AG04449 (cell line): ENCODE data around the gene MSI2.

ENCODE experiments used
- CTCF ChIA-PET: fragments of 350-600 bp; formaldehyde crosslinking; extraction: SDS; loops from one replicate; lab custom pipeline; 2021; ENCODE audit warnings: antibody characterized with exemption; lab: Yijun Ruan, JAX
- POLR2A ChIA-PET: fragments of 400-600, 350-600 bp; formaldehyde crosslinking; extraction: SDS; loops from one replicate; lab custom pipeline; 2020; ENCODE audit warnings: antibody characterized with exemption, inconsistent platforms; lab: Yijun Ruan, JAX
- DNase-seq: peaks from one replicate; pipeline ENCODE4 v3.0.0-alpha.2; 2010; ENCODE audit warnings: low read depth, low spot score
- H3K4me3 ChIP-seq: 2 replicates; pipeline ENCODE4 v1.5.1; 2011; ENCODE audit warnings: low read depth, mild to moderate bottlenecking, control low read depth, low read length
- TF ChIP-seq, protein P1 (sequence below): IDR thresholded peaks from one replicate; pipeline ENCODE4 v1.5.1; 2011; ENCODE audit warnings: mild to moderate bottlenecking, moderate library complexity, low read length, control low read depth, inconsistent platforms; ENCODE audit not compliant: insufficient read depth; ENCODE audit errors: missing control alignments

The MSI2 gene

DNA sequence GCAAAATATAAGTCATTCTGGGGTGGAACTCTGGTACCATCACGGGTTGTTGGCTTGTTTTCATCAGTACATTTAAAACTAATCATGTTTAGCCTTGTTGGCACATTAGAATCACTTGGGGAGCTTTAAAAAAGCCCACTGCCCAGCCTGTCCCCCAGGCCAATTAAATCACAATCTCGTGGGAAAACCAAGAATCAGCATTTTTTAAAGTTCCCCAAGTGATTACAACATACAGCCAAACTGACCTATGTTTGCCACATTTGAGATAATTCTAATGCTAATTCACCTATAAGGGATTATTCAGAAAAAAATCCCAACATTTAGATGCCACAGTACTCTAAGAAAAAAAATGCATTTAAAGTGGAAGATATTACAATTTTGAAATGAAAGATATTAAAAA lies 8.4 kb upstream of the MSI2 start:
- TF ChIP-seq, protein P1, sequence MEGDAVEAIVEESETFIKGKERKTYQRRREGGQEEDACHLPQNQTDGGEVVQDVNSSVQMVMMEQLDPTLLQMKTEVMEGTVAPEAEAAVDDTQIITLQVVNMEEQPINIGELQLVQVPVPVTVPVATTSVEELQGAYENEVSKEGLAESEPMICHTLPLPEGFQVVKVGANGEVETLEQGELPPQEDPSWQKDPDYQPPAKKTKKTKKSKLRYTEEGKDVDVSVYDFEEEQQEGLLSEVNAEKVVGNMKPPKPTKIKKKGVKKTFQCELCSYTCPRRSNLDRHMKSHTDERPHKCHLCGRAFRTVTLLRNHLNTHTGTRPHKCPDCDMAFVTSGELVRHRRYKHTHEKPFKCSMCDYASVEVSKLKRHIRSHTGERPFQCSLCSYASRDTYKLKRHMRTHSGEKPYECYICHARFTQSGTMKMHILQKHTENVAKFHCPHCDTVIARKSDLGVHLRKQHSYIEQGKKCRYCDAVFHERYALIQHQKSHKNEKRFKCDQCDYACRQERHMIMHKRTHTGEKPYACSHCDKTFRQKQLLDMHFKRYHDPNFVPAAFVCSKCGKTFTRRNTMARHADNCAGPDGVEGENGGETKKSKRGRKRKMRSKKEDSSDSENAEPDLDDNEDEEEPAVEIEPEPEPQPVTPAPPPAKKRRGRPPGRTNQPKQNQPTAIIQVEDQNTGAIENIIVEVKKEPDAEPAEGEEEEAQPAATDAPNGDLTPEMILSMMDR: no peak
- ChIA-PET POLR2A (no interaction called here), CTCF (interaction anchor here (1.2 to 1.8 kb wide), 5 partner anchors 232 to 585 kb away, joined by 3 to 6 read pairs (median 4); no protein-coding TSS in a partner anchor)
- no peak overlapping the region for H3K4me3 ChIP-seq
- no peak for DNase-seq

DNA sequence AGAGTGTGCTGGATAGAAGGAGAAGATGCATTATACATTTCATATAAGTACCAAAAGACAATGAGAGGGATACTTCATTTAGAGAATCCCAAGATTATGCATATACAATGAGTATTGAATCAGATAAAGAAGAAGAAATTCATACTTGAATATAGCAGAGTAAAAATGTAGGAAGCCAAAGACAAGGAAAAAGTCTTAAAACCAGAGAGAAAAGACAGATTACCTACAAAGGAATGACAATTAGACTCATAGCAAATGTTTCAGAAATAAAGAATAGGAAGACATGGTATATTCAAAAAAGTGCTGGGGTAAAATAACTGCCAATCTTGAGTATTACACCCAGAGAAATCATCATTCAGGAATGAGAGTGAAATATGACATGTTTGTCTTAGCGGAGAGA lies 6.8 kb upstream of the MSI2 start:
- DNase-seq: no peak
- ChIA-PET POLR2A (no interaction called here), CTCF (no interaction called here)
- H3K4me3 ChIP-seq: no peak overlapping the region
- TF ChIP-seq, protein P1: no peak

- TF ChIP-seq, protein P1: no peak
- DNase-seq: no peak
- ChIA-PET POLR2A (no interaction called here), CTCF (interaction anchor here (0.9 to 5.3 kb wide), 3 partner anchors 8 to 861 kb away, joined by 3 to 64 read pairs (median 5); no protein-coding TSS in a partner anchor)
- no peak overlapping the region for H3K4me3 ChIP-seq
These were observed 5.0 kb upstream of the MSI2 start for GRCh38 chr17:57251211-57251787.

GRCh38 chr17:57253362-57254065 lies 2.8 kb upstream of the MSI2 start:
- no peak for DNase-seq
- POLR2A ChIA-PET: no interaction called here
- H3K4me3 ChIP-seq: no peak overlapping the region
- TF ChIP-seq, protein P1: no peak
- CTCF ChIA-PET: interaction anchor here (0.7 to 5.3 kb wide), 3 partner anchors 10 to 419 kb away, joined by 3 to 64 read pairs (median 3); no protein-coding TSS in a partner anchor

- peak overlapping the region; percentile 64 for H3K4me3 ChIP-seq
- TF ChIP-seq, protein P1: no peak
- ChIA-PET POLR2A (no interaction called here), CTCF (interaction anchor here (5.3 kb wide), 1 partner anchor 12 kb away, joined by 64 read pairs; no protein-coding TSS in a partner anchor)
- no peak for DNase-seq
These were observed 1.0 kb upstream of the MSI2 start for GRCh38 chr17:57255182-57255775.

DNA sequence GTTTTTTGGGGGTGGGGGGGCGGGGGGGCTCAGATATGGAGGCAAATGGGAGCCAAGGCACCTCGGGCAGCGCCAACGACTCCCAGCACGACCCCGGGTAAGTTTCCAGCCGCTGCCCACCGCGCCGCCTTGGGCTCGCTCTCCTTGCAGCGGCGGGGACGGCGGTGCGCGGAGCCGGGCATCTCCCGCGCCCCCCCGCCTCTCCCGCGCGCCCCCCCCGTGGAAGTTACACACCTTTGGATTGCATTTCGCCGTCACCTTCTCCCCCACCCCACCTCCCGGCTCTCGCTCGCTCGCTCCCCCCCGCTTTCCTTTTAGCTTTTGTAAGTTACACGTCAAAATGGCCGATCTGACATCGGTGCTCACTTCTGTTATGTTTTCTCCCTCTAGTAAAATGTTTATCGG lies 387 bp downstream of the MSI2 start:
- no peak for DNase-seq
- TF ChIP-seq, protein P1: no peak
- ChIA-PET POLR2A (interaction anchor here (0.6 kb wide), 1 partner anchor 82 kb away, joined by 4 read pairs; no protein-coding TSS in a partner anchor), CTCF (interaction anchor here (1.5 to 3.2 kb wide), 3 partner anchors 14 to 415 kb away, joined by 3 to 29 read pairs (median 13); no protein-coding TSS in a partner anchor)
- H3K4me3 ChIP-seq: peak overlapping the region; percentile 64
